ENCODE results near the gene TMEM11.

The TMEM11 gene

DNA sequence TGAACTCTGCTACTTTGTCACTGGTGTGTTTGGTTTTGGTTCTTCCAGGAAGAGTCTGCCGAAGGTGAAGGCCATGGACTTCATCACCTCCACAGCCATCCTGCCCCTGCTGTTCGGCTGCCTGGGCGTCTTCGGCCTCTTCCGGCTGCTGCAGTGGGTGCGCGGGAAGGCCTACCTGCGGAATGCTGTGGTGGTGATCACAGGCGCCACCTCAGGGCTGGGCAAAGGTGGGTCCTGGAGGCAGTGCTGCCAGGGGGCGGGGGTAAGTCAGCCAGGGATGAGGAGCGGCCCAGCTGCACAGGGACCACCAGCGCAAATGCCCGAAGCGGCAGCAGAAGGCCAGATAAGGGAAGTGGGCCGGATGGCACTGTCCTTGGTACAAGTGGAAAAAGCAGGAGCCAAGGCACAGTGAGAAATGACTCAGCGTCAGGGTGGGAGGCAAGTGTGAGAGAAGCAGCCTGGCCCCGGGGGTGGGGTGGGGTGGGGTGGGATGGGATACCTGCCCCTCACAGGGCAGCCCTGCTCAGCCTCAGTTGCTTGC lies 41.9 kb downstream of the TMEM11 start:
- Mint-ChIP-seq H3K4me3 (no peak overlapping the region), H3K27me3 (no peaks in the 10 kb centered on the region), H3K27ac (peak overlapping the region; percentile 84), H3K9me3 (no peaks in the 10 kb centered on the region), H3K36me3 (ENCODE audit: low read depth) (peaks cover 36% of the 10 kb centered on the region), H3K4me1 (ENCODE audit: low read depth) (peaks cover 21% of the 10 kb centered on the region)
- no peak for DNase-seq

- no peak for DNase-seq
- no peaks in the 10 kb centered on the region for H3K9me3 Mint-ChIP-seq
- H3K36me3 Mint-ChIP-seq (ENCODE audit: low read depth) = peaks cover 36% of the 10 kb centered on the region
- H3K27me3 Mint-ChIP-seq = no peaks in the 10 kb centered on the region
- peaks cover 26% of the 10 kb centered on the region for H3K4me1 Mint-ChIP-seq (ENCODE audit: low read depth)
- H3K4me3 Mint-ChIP-seq = no peak overlapping the region
- H3K27ac Mint-ChIP-seq = peak overlapping the region; percentile 84
Measured at GRCh38 chr17:21171309-21171922, 42.5 kb downstream of the TMEM11 start.

- H3K9me3 Mint-ChIP-seq = no peaks in the 10 kb centered on the region
- peaks cover 26% of the 10 kb centered on the region for H3K4me1 Mint-ChIP-seq (ENCODE audit: low read depth)
- H3K27ac Mint-ChIP-seq = peak overlapping the region; percentile 42
- no peaks in the 10 kb centered on the region for H3K27me3 Mint-ChIP-seq
- no peak for DNase-seq
- H3K36me3 Mint-ChIP-seq (ENCODE audit: low read depth) = peaks cover 36% of the 10 kb centered on the region
- H3K4me3 Mint-ChIP-seq = no peak overlapping the region
Measured at GRCh38 chr17:21170809-21171208, 43.2 kb downstream of the TMEM11 start.

DNA sequence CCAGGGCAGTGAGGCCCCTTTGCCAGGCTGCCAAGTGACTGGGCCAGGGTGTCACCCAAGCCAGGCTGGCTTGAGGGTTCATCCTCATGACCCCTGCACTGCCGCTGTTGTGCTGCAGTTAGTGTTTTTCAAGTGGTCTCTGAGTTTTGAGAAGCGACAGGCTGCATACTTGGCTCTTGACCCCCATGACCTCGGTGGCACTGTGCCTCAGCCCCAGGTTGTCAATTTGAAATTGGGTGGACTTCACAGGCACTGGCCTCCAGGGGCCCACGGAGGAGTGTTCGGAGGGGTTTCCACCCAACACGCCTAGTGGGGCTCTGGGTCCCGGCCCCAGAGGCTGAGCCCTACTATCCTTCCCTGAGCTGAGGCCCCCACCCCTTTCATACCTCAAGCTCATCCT lies 44.5 kb downstream of the TMEM11 start:
- no peak for DNase-seq
- H3K9me3 Mint-ChIP-seq = no peaks in the 10 kb centered on the region
- H3K36me3 Mint-ChIP-seq (ENCODE audit: low read depth) = peaks cover 34% of the 10 kb centered on the region
- H3K27ac Mint-ChIP-seq = no peak overlapping the region
- no peaks in the 10 kb centered on the region for H3K27me3 Mint-ChIP-seq
- H3K4me3 Mint-ChIP-seq = no peak overlapping the region
- H3K4me1 Mint-ChIP-seq (ENCODE audit: low read depth) = peaks cover 26% of the 10 kb centered on the region

DNA sequence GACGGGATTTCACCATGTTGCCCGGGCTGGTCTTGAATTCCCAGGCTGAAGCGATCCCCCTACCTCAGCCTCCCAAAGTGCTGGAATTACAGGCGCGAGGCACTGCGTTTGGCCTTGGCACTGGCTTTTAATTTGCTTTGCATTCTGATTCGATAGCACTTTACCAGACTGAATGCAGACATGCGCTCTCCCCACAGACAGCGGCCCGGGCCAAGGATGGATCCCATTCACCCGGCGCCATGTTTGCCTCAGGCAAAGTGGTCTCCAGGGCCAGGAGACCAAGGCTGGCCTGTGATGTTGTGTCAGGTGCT lies 45.5 kb downstream of the TMEM11 start:
- DNase-seq = no peak
- no peak overlapping the region for H3K4me3 Mint-ChIP-seq
- H3K27ac Mint-ChIP-seq = peak overlapping the region; percentile 1
- no peaks in the 10 kb centered on the region for H3K27me3 Mint-ChIP-seq
- H3K9me3 Mint-ChIP-seq = no peaks in the 10 kb centered on the region
- H3K36me3 Mint-ChIP-seq (ENCODE audit: low read depth) = peaks cover 24% of the 10 kb centered on the region
- peaks cover 26% of the 10 kb centered on the region for H3K4me1 Mint-ChIP-seq (ENCODE audit: low read depth)

DNA sequence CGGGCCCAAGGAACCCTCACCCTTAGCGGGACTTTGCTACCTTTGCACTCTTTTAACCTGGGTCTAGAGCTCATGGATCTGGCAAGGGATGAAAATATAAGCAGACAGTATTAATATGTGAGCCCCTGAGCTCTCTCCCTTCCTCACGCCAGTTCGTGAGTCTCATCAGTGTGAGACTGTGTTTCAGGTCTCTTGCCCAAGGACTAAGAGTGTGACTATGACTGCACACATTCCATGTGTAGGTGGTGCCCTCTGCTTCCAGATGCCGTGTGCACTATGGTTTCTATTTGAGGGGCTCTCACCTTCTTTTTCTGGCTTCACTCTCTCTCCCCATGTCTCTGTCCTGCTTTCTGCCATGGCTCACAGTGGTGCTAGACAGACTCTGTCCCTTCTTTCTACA lies 46.7 kb downstream of the TMEM11 start:
- peaks cover 15% of the 10 kb centered on the region for H3K36me3 Mint-ChIP-seq (ENCODE audit: low read depth)
- no peak overlapping the region for H3K4me3 Mint-ChIP-seq
- H3K27ac Mint-ChIP-seq = no peak overlapping the region
- H3K27me3 Mint-ChIP-seq = no peaks in the 10 kb centered on the region
- H3K4me1 Mint-ChIP-seq (ENCODE audit: low read depth) = peaks cover 28% of the 10 kb centered on the region
- H3K9me3 Mint-ChIP-seq = no peaks in the 10 kb centered on the region
- DNase-seq = no peak

DNA sequence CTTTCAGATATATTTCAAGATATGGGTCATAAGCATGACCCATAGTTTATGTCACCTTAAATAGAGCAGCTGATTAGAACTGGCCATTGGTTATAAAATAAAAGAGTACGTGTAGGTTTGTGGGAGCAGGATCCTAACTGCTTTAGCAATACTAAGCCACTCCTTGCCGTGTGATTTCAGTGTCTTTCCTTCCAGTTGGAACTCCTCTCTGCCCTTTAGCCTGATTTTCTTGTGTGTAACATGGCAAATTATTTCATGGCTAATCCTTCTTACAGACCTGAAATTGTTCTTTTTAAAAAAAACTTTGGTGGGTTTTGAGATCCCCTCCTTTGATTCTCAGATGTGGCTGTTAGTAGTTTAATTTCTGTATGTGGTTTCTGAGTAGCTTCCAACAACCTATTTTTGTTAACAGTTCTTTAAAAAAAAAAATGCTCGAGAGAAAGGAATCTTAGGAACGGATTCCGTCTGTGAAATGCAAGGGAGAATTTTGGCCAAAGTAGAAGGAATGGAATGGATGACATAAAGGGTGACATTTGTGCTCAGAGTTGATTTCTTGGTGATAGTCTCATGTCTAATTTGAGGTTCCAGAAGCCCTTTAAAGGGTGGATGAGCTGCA lies 47.3 kb downstream of the TMEM11 start:
- H3K27me3 Mint-ChIP-seq = no peaks in the 10 kb centered on the region
- DNase-seq = no peak
- H3K9me3 Mint-ChIP-seq = no peaks in the 10 kb centered on the region
- H3K36me3 Mint-ChIP-seq (ENCODE audit: low read depth) = peaks cover 10% of the 10 kb centered on the region
- no peak overlapping the region for H3K27ac Mint-ChIP-seq
- peaks cover 23% of the 10 kb centered on the region for H3K4me1 Mint-ChIP-seq (ENCODE audit: low read depth)
- H3K4me3 Mint-ChIP-seq = no peak overlapping the region

DNA sequence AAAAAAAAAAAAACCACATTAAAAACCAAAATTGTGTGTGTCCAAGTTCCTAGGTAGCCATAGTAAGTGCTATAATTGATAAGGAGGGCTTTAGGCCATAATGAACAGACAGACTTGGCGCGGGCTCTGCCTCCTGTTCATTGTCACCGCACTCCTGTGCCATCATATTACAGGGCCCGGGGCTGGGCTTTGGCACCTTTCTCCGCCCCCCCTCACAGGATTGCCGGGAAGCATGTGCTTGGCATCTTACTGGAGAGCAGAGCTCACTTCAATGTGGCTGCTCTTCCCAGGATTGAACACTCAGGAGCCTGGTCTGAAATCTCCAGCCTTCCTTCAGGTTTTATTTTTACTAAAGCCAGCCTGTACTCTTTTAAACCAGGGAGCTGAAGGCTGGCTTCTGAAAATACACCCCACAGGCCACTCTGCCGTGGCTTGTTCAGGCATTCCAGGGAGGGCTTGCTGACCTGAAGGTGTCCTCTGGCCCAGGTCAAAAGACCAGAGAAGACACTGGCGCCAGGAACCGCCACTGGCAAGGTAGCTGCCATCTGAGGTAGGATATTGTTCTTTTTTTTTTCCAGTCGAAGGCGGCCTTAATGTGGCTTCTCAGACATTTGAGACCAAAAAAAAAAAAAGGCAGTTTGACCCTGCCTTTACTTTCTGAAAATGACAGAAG lies 47.9 kb downstream of the TMEM11 start:
- no peaks in the 10 kb centered on the region for H3K9me3 Mint-ChIP-seq
- H3K27me3 Mint-ChIP-seq = no peaks in the 10 kb centered on the region
- peaks cover 5% of the 10 kb centered on the region for H3K36me3 Mint-ChIP-seq (ENCODE audit: low read depth)
- no peak overlapping the region for H3K27ac Mint-ChIP-seq
- H3K4me3 Mint-ChIP-seq = no peak overlapping the region
- peaks cover 16% of the 10 kb centered on the region for H3K4me1 Mint-ChIP-seq (ENCODE audit: low read depth)
- DNase-seq = no peak

GRCh38 chr17:21164620-21165019 lies 49.3 kb downstream of the TMEM11 start:
- Mint-ChIP-seq H3K27me3 (no peaks in the 10 kb centered on the region), H3K9me3 (no peaks in the 10 kb centered on the region), H3K36me3 (ENCODE audit: low read depth) (peaks cover 4% of the 10 kb centered on the region), H3K4me1 (ENCODE audit: low read depth) (peaks cover 12% of the 10 kb centered on the region), H3K4me3 (no peak overlapping the region), H3K27ac (no peak overlapping the region)
- DNase-seq = no peak

DNA sequence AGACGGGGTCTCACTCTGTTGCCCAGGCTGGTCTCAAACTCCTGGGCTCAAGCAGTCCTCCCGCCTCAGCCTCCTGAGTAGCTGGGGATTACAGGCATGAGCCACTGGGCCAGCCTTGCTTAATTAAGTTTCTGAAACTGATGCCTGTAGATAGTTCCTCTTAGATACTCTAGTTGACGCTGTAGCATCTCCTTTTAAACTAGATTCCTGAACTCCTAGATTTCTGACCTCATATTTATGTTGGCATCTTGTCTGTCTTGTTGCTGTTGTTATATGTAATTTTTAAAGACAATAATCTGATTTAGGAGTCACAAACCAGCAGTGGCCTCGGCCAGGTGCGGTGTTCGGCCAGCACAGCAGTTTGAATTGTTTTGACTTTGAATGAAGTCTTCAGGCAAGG lies 49.7 kb downstream of the TMEM11 start:
- no peak for DNase-seq
- Mint-ChIP-seq H3K36me3 (ENCODE audit: low read depth) (peaks cover 4% of the 10 kb centered on the region), H3K27ac (no peak overlapping the region)

GRCh38 chr17:21163101-21163500 lies 50.9 kb downstream of the TMEM11 start:
- H3K4me3 Mint-ChIP-seq = no peak overlapping the region
- no peaks in the 10 kb centered on the region for H3K9me3 Mint-ChIP-seq
- peaks cover 4% of the 10 kb centered on the region for H3K36me3 Mint-ChIP-seq (ENCODE audit: low read depth)
- DNase-seq = no peak
- H3K4me1 Mint-ChIP-seq (ENCODE audit: low read depth) = peaks cover 19% of the 10 kb centered on the region
- H3K27ac Mint-ChIP-seq = no peak overlapping the region
- H3K27me3 Mint-ChIP-seq = no peaks in the 10 kb centered on the region

More for the DNA sequence above, 49.7 kb downstream of the TMEM11 start:
- no peak overlapping the region for H3K4me3 Mint-ChIP-seq
- no peaks in the 10 kb centered on the region for H3K27me3 Mint-ChIP-seq
- H3K9me3 Mint-ChIP-seq = no peaks in the 10 kb centered on the region
- H3K4me1 Mint-ChIP-seq (ENCODE audit: low read depth) = peaks cover 12% of the 10 kb centered on the region

DNA sequence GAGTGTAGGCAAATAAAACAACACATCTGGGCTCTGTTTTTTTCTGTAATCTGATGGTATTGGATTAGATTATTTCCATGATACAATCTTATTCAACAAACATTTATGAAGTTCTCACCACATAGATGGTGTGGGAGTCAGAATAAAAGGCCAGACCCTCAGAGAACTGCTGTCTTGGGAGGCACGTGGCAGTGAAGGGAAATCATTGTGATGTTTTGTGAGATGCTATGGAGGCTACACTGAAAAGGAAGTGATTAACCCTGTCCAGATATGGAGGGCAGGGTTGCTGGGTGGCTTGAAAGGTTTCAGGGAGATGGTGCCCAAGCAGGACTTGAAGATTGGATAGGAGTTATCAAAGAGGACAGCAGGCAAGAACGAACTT lies 51.6 kb downstream of the TMEM11 start:
- DNase-seq = no peak

GRCh38 chr17:21161498-21162393 lies 52.2 kb downstream of the TMEM11 start:
- H3K27me3 Mint-ChIP-seq = no peaks in the 10 kb centered on the region
- H3K4me1 Mint-ChIP-seq (ENCODE audit: low read depth) = peaks cover 23% of the 10 kb centered on the region
- peaks cover 4% of the 10 kb centered on the region for H3K36me3 Mint-ChIP-seq (ENCODE audit: low read depth)
- H3K9me3 Mint-ChIP-seq = no peaks in the 10 kb centered on the region
- no peak overlapping the region for H3K4me3 Mint-ChIP-seq
- DNase-seq = no peak
- no peak overlapping the region for H3K27ac Mint-ChIP-seq

More for the DNA sequence above, 51.6 kb downstream of the TMEM11 start:
- Mint-ChIP-seq H3K4me3 (no peak overlapping the region), H3K9me3 (no peaks in the 10 kb centered on the region), H3K36me3 (ENCODE audit: low read depth) (peaks cover 4% of the 10 kb centered on the region), H3K27ac (no peak overlapping the region), H3K4me1 (ENCODE audit: low read depth) (peaks cover 23% of the 10 kb centered on the region), H3K27me3 (no peaks in the 10 kb centered on the region)

GRCh38 chr17:21160401-21160800 lies 53.6 kb downstream of the TMEM11 start:
- Mint-ChIP-seq H3K4me1 (ENCODE audit: low read depth) (peaks cover 21% of the 10 kb centered on the region), H3K27me3 (no peaks in the 10 kb centered on the region), H3K9me3 (peaks cover 4% of the 10 kb centered on the region), H3K27ac (no peak overlapping the region), H3K36me3 (ENCODE audit: low read depth) (peaks cover 7% of the 10 kb centered on the region), H3K4me3 (no peak overlapping the region)
- DNase-seq = no peak

Measured in activated T-cell treated with anti-CD3 and anti-CD28 coated beads, Interleukin-2, amount 50 U/mL, for 24 hours (primary cell).